ENCODE data around the gene RCAN1. TPM values are rescaled to one million over a fixed set of nuclear protein-coding genes. Genes with fewer than 3 reads are reported as not detected.

Gene RCAN1
- total and polyA plus RNA-seq, 10 donors: 5.3 to 28.6 (median 14.7) TPM

- H3K4me3 ChIP-seq: no peak overlapping the region
- TF ChIP-seq POLR2A (IDR thresholded peaks at IDR 0.05) (no peak), POLR2AphosphoS5 (IDR thresholded peaks at IDR 0.05) (no peak), CTCF (IDR thresholded peaks at IDR 0.05 in 8 of 11, conservative IDR thresholded peaks at IDR 0.05 in 3 of 11) (no peak)
- peaks cover 0 to 7% (median 5%) of the 10 kb centered on the region in 6 donors for H3K4me1 ChIP-seq
- 89 to 95% (median 93%) methylated on average over 7 of the region's 7 CpGs for WGBS, 5 donors
- peaks cover 0 to 10% (median 0%) of the 10 kb centered on the region in 6 donors for H3K36me3 ChIP-seq
- H3K27ac ChIP-seq: no peak overlapping the region
- H3K27me3 ChIP-seq (replicated peaks in 1 of 7): no peaks in the 10 kb centered on the region
- intact Hi-C loops (cut with DNase I; ENCODE audit: low total_unique reads): no loop called here
- no peak for DNase-seq
- no peaks in the 10 kb centered on the region for H3K9me3 ChIP-seq
These were observed 15.3 kb downstream of the RCAN1 start for GRCh38 chr21:34599534-34600101.

- Histone ChIP-seq H3K27ac (no peak overlapping the region), H3K9me3 (no peaks in the 10 kb centered on the region), H3K27me3 (replicated peaks in 1 of 7) (no peaks in the 10 kb centered on the region), H3K36me3 (peaks cover 0 to 10% (median 0%) of the 10 kb centered on the region in 6 donors), H3K4me3 (no peak overlapping the region), H3K4me1 (peaks cover 0 to 10% (median 5%) of the 10 kb centered on the region in 6 donors)
- intact Hi-C loops (cut with DNase I; ENCODE audit: low total_unique reads): no loop called here
- 75 to 85% (median 81%) methylated on average over 4 of the region's 4 CpGs for WGBS, 5 donors
- TF ChIP-seq POLR2AphosphoS5 (IDR thresholded peaks at IDR 0.05) (no peak), CTCF (IDR thresholded peaks at IDR 0.05 in 8 of 11, conservative IDR thresholded peaks at IDR 0.05 in 3 of 11) (no peak), POLR2A (IDR thresholded peaks at IDR 0.05) (no peak)
- DNase-seq: no peak
These were observed 15.9 kb downstream of the RCAN1 start for GRCh38 chr21:34598931-34599400.

GRCh38 chr21:34597406-34597805 lies 17.5 kb downstream of the RCAN1 start:
- no peak for TF ChIP-seq CTCF (IDR thresholded peaks at IDR 0.05 in 8 of 11, conservative IDR thresholded peaks at IDR 0.05 in 3 of 11)
- TF ChIP-seq POLR2A (IDR thresholded peaks at IDR 0.05): no peak
- no peak for TF ChIP-seq POLR2AphosphoS5 (IDR thresholded peaks at IDR 0.05)
- intact Hi-C loops (cut with DNase I; ENCODE audit: low total_unique reads): no loop called here
- no peaks in the 10 kb centered on the region for H3K27me3 ChIP-seq (replicated peaks in 1 of 7)
- no peaks in the 10 kb centered on the region for H3K9me3 ChIP-seq
- 83 to 93% (median 86%) methylated on average over 5 of the region's 5 CpGs for WGBS, 5 donors
- no peak overlapping the region for H3K4me3 ChIP-seq
- no peak overlapping the region for H3K27ac ChIP-seq
- H3K36me3 ChIP-seq: peaks cover 0 to 10% (median 0%) of the 10 kb centered on the region in 6 donors
- no peak for DNase-seq
- H3K4me1 ChIP-seq: peaks cover 0 to 8% (median 0%) of the 10 kb centered on the region in 6 donors

- peaks cover 0 to 10% (median 0%) of the 10 kb centered on the region in 6 donors for H3K36me3 ChIP-seq
- WGBS, 5 donors: 92 to 96% (median 94%) methylated on average over 18 of the region's 18 CpGs
- H3K4me1 ChIP-seq: peaks cover 0 to 8% (median 0%) of the 10 kb centered on the region in 6 donors
- no peak for TF ChIP-seq CTCF (IDR thresholded peaks at IDR 0.05 in 8 of 11, conservative IDR thresholded peaks at IDR 0.05 in 3 of 11)
- TF ChIP-seq POLR2A (IDR thresholded peaks at IDR 0.05): no peak
- no peak for TF ChIP-seq POLR2AphosphoS5 (IDR thresholded peaks at IDR 0.05)
- no peak overlapping the region for H3K4me3 ChIP-seq
- no peaks in the 10 kb centered on the region for H3K9me3 ChIP-seq
- intact Hi-C loops (cut with DNase I; ENCODE audit: low total_unique reads): no loop called here
- no peak for DNase-seq
- H3K27me3 ChIP-seq (replicated peaks in 1 of 7): no peaks in the 10 kb centered on the region
- no peak overlapping the region for H3K27ac ChIP-seq
These were observed 18.2 kb downstream of the RCAN1 start for GRCh38 chr21:34596561-34597271.
